ENCODE measurements around the gene KRTAP4-5. TPM values are rescaled to one million over a fixed set of nuclear protein-coding genes. Genes with fewer than 3 reads are reported as not detected.
"Not testable (repeated sequence)": the region's sequence is repeated elsewhere in the genome, so short reads cannot be mapped to it uniquely, and the experiment has no call there.

Gene KRTAP4-5
- total RNA-seq, 2 donors from 2014 or later, result not detected

DNA sequence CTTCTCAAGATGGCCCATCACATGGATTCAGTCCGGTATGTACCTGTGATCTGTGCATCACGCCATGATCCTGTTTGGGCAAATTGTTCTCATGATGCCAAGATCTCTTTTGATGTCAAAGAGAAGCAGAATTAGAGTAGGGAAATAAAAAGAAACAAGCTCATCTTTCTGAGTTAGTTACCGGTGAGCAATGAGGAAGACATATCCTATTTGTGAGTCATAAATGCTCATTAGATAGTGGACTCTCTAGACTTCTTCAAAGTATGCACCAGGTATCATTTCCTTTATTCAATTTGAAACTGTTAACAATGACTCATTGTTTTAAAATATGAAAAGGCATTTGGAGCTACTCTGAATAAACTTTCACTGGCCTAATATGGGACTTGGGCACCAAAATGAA, 17.6 kb downstream of the KRTAP4-5 start:
- Mint-ChIP-seq H3K27ac (no peak overlapping the region), H3K4me1 (peaks cover 5% of the 10 kb centered on the region), H3K36me3 (ENCODE audit: low read depth) (no peaks in the 10 kb centered on the region), H3K9me3 (no peaks in the 10 kb centered on the region), H3K27me3 (no peaks in the 10 kb centered on the region), H3K4me3 (no peak overlapping the region)
- ATAC-seq (replicated peaks), result peak; percentile 66

DNA sequence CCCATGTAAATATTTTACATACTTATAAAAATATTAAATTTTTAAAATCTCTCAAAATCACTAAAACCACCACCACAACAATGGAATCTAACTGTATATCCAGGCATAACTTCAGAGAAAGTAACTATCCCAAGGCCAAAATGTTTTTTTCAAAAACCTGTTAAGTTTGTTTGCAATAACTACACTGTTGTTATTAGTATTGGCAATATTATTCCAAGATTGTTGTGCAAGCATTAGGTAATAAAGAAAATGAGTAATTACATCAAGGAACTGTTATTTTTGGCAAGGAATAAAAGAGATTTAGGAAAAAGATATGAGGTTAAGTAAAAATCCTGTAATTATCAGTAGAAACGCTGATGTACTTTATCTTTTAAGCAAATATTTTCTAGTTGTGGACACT, 22.3 kb downstream of the KRTAP4-5 start:
- no peaks in the 10 kb centered on the region for H3K27me3 Mint-ChIP-seq
- no peak for ATAC-seq (replicated peaks)
- H3K4me3 Mint-ChIP-seq, result no peak overlapping the region
- no peaks in the 10 kb centered on the region for H3K36me3 Mint-ChIP-seq (ENCODE audit: low read depth)
- H3K9me3 Mint-ChIP-seq, result peaks cover under 1% of the 10 kb centered on the region
- H3K27ac Mint-ChIP-seq, result no peak overlapping the region
- peaks cover 22% of the 10 kb centered on the region for H3K4me1 Mint-ChIP-seq

DNA sequence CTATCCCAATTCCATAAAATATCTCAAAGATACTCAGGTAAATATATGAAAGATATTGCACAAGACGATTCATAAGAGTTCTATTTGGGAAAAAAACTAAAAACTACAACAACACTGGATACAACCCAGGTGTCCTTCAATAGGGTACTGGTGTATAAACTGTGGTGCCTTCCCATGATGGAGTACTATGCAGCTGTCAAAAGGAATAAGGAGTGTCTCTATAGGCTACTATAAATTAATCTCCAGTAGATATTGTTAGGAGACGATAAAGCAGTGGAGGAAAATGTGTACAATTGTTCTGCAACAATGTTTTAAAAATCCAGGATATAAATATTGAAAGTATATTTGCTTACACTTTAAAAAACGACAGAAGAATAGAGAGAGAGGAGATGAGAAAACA, 23.2 kb downstream of the KRTAP4-5 start:
- no peak for ATAC-seq (replicated peaks)
- Mint-ChIP-seq H3K27ac (no peak overlapping the region), H3K4me3 (no peak overlapping the region), H3K36me3 (ENCODE audit: low read depth) (no peaks in the 10 kb centered on the region), H3K4me1 (peaks cover 17% of the 10 kb centered on the region), H3K9me3 (peaks cover 3% of the 10 kb centered on the region), H3K27me3 (no peaks in the 10 kb centered on the region)

DNA sequence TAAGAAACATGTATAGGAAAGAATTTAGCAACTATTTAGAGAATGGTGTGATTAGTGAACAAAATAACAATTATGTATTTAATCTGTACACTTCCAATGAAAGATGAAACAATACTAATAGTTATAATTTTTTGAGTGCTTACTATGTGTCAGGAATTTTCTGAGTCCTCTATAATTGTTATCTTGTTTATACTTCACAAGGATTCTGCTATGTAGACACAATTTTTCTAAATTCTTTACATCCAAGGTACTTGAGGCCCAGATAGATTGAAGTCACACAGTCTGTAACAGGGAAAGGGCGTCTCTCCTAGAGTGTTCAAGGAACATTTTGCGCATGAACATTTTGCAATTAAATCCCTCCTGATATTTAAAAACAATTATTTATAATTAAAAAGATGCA, 24.6 kb downstream of the KRTAP4-5 start:
- H3K4me3 Mint-ChIP-seq, result no peak overlapping the region

DNA sequence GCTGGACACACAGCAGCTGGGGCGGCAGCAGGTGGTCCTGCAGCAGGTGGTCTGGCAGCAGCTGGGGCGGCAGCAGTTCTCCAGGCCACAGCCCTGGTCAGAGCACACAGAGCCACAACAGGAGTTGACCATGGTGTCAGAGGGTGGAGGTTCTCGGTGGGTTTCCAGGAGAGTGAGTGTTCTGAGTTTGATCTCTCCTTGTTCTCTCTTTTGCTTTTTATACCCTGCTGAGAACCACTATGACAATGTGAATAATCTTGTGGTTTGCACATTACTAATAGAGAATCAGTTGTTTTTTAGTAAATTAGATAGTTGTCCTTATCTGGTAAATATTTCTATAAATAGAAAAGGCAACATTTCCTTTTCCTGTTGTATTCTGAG, 25.6 kb downstream of the KRTAP4-5 start, which contains the start of gene KRTAP4-12:
Gene KRTAP4-12 (minus strand): TSS at position 192 of the 381 bp plus-strand sequence. CDS start 60 bp downstream, at position 132.
- ATAC-seq (replicated peaks), result peak; percentile 54
- not testable (repeated sequence) for H3K36me3 Mint-ChIP-seq (ENCODE audit: low read depth); H3K9me3 Mint-ChIP-seq; H3K27me3 Mint-ChIP-seq
- Mint-ChIP-seq H3K4me3 (peak within 1 kb of the TSS; percentile 27), H3K4me1 (peaks cover 28% of the 10 kb centered on the region), H3K27ac (peak within 1 kb of the TSS; percentile 21)

More for the DNA sequence above, 24.6 kb downstream of the KRTAP4-5 start:
- Mint-ChIP-seq H3K27ac (no peak overlapping the region), H3K27me3 (no peaks in the 10 kb centered on the region), H3K4me1 (peaks cover 24% of the 10 kb centered on the region), H3K36me3 (ENCODE audit: low read depth) (no peaks in the 10 kb centered on the region), H3K9me3 (peaks cover 3% of the 10 kb centered on the region)
- no peak for ATAC-seq (replicated peaks)

DNA sequence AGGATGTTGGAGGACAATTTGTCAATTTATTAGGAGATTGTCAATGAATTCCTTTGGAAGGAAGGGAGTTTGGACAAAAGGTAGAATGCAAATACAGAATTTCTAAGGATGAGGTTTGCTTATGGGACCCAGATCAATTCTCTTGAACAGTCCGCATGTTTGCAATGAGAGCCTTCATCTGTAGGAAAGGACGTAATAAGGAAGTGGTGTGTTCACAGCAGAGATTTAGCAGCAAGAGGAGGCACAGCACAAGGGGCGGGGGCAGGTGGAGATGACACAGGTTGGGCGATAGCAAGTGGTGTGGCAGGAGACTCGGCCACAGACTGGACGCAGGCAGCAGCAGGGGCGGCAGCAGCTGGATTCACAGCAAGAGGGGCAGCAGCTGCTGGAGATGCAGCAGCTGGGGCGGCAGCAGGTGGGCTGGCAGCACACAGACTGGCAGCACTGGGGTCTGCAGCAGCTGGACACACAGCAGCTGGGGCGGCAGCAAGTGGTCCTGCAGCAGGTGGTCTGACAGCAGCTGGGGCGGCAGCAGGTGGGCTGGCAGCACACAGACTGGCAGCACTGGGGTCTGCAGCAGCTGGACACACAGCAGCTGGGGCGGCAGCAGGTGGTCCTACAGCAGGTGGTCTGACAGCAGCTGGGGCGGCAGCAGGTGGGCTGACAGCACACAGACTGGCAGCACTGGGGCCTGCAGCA, 26.2 kb downstream of the KRTAP4-5 start:
- peak overlapping the region; percentile 3 for H3K27ac Mint-ChIP-seq
- H3K27me3 Mint-ChIP-seq; H3K9me3 Mint-ChIP-seq; ATAC-seq (replicated peaks); H3K36me3 Mint-ChIP-seq (ENCODE audit: low read depth): not testable (repeated sequence)
- H3K4me3 Mint-ChIP-seq, result peak overlapping the region; percentile 27
- peaks cover 28% of the 10 kb centered on the region for H3K4me1 Mint-ChIP-seq

DNA sequence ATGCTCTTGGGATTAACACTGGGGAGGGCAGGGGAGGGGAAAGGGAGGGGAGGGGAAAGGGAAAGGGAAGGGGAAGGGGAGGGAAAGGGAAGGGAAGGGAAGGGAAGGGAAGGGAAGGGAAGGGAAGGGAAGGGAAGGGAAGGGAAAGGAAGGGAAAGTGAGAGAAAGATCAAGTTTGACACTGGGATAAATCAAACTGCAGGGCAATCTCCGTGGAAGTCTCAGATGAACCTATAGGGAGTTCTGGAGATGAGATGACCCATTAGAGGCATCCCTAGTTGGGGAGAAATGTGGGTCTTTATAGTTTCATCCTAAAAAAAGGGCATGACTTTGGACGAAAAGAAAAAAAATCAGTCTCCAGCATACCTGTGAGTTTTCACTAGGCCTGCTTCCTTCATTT, 27.9 kb downstream of the KRTAP4-5 start:
- H3K27ac Mint-ChIP-seq, result no peak overlapping the region
- no peak for ATAC-seq (replicated peaks)
- H3K27me3 Mint-ChIP-seq, result peaks cover 5% of the 10 kb centered on the region
- H3K9me3 Mint-ChIP-seq, result peaks cover 3% of the 10 kb centered on the region
- H3K4me1 Mint-ChIP-seq, result peaks cover 28% of the 10 kb centered on the region
- H3K36me3 Mint-ChIP-seq (ENCODE audit: low read depth), result no peaks in the 10 kb centered on the region
- H3K4me3 Mint-ChIP-seq, result no peak overlapping the region

DNA sequence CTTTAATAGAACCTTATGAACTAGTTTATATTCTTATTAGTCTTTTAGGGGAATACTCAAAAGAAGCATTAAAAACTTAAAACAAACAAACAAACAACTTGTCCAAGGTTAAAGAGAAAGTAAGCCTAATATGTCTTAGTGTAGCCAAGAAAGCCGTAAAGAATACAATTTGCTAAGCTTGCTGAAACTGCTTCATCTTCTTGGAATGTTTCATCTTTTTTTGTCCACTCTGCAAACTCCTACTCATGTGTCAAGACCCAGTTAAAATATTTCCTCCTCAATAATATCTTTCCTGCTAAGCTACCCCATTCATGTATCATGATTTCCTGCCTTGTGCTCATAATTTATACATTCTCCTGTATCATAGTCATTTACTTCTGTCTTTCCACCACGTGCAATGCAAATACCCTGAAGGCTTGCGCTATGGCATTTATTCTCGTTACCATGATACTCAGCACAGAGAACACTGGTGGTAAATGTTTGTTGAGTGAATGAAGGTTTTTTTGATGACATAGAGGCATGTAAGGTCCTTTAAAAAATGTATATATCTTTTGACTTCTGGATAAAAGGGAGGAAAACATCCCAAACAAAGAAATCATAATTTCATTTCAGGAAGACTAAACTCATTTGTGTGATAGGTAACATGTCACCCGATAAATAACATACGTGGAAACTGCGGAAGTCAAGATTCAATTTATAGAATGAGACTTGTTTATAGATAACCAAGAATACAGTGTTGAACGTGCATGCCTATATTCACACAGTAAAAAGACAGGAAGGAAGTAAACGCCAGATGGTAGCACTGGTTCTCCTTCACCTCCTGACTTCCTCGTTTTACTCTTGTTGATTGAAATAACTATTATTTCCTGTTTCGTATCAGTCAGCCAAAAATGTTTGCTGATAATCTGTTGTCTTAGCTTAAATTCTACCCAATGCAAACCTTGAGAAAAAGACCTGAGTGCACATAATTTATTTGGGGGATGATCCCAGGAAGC, 29.6 kb downstream of the KRTAP4-5 start:
- not testable (repeated sequence) for H3K36me3 Mint-ChIP-seq (ENCODE audit: low read depth); H3K27me3 Mint-ChIP-seq

DNA sequence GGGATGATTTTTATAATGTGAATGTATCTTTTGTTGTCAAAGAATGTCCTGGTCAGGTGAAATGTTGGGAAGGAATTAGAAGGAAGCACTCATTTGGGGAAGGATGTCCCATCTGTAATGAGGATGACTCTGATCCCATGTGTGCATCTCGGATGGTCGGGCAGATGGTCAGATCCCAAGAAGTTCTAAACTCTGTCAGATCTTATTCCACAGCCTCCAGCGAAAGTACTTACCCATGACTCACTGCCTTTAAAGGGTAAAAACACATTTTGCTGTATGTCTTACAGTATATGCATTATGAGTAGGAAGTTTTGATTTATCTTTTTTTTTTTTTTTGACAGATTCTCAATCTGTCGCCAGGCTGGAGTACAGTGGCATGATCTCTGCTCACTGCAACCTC, 30.9 kb downstream of the KRTAP4-5 start:
- Mint-ChIP-seq H3K4me1 (peaks cover 19% of the 10 kb centered on the region), H3K36me3 (ENCODE audit: low read depth) (no peaks in the 10 kb centered on the region), H3K27ac (no peak overlapping the region), H3K9me3 (peaks cover 3% of the 10 kb centered on the region), H3K4me3 (no peak overlapping the region), H3K27me3 (peaks cover 8% of the 10 kb centered on the region)
- ATAC-seq (replicated peaks), result no peak

More for the DNA sequence above, 29.6 kb downstream of the KRTAP4-5 start:
- H3K27ac Mint-ChIP-seq, result peak overlapping the region; percentile 83
- peaks cover 24% of the 10 kb centered on the region for H3K4me1 Mint-ChIP-seq
- H3K4me3 Mint-ChIP-seq, result peak overlapping the region; percentile 63
- H3K9me3 Mint-ChIP-seq; ATAC-seq (replicated peaks): not testable (repeated sequence)

DNA sequence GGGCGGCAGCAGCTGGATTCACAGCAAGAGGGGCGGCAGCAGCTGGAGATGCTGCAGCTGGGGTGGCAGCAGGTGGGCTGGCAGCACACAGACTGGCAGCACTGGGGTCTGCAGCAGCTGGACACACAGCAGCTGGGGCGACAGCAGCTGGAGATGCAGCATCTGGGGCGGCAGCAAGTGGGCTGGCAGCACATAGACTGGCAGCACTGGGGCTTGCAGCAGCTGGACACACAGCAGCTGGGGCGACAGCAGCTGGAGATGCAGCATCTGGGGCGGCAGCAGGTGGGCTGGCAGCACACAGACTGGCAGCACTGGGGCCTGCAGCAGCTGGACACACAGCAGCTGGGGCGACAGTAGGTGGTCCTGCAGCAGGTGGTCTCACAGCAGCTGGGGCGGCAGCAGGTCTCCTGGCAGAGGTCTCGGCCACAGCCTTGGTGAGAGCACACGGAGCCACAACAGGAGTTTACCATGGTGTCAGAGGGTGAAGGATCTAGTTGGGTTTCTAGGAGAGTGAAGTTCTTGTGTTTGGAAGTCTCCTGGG, 31.7 kb downstream of the KRTAP4-5 start, which contains the start of gene KRTAP4-11:
Gene KRTAP4-11 (minus strand): TSS at position 528 of the 541 bp plus-strand sequence. CDS start 58 bp downstream, at position 470.
- H3K36me3 Mint-ChIP-seq (ENCODE audit: low read depth); H3K27ac Mint-ChIP-seq; ATAC-seq (replicated peaks); H3K9me3 Mint-ChIP-seq; H3K4me3 Mint-ChIP-seq; H3K27me3 Mint-ChIP-seq: not testable (repeated sequence)
- peaks cover 12% of the 10 kb centered on the region for H3K4me1 Mint-ChIP-seq

DNA sequence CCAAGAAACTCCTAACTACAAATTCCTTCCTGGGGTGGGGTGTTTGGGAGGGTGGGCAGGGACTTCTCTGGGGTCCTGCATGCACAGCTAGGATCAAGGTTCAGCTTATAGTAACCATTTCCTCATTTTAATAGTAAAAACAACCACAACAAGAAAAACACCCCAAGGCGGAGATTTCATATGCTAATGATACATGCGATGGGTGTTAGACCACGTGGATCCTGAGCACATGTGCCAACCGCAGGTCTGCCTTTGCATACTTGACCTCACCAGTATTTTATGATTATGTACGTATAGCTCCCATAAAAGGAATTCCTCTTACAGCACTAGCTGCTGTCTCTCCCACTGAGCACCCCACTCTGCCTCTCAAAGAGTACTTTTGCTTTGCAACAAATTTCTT, 33.3 kb downstream of the KRTAP4-5 start:
- Mint-ChIP-seq H3K36me3 (ENCODE audit: low read depth) (no peaks in the 10 kb centered on the region), H3K27ac (no peak overlapping the region), H3K4me3 (no peak overlapping the region), H3K4me1 (peaks cover 11% of the 10 kb centered on the region), H3K27me3 (peaks cover 8% of the 10 kb centered on the region), H3K9me3 (no peaks in the 10 kb centered on the region)
- no peak for ATAC-seq (replicated peaks)

DNA sequence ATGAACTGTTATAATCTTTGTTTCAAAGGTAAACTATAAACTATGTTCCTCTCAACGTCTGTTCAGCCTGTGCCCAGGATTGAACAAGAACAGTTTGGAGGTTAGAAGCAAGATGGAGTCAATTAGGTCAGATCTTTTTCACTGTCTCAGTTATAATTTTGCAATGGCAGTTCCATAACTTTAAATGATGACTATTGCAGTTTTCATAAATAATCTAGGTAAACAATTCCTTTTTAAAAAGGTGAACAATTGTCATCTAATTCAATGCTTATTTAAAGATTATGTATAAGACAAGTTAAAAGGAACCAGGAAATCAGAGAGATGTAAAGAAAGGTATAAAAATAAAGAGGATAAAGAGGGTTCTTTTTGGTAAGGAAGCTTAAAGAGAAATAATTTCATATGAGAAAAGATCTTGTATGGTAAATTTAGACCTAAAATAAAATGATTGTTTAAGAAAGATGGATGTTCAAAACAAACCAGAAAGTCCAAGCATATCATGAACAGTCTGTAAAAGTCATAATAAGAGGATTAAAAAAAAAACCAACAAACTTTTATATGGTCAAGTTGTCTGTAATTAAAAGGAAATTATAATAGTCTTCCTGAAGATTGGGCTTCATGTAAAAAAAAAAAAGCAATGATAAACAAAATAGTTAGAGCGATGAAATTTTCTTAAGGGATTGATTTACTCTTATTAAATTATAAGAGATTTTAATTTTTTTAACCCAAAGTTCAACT, 38.3 kb downstream of the KRTAP4-5 start:
- no peak overlapping the region for H3K4me3 Mint-ChIP-seq
- no peak overlapping the region for H3K27ac Mint-ChIP-seq
- H3K4me1 Mint-ChIP-seq, result no peaks in the 10 kb centered on the region
- H3K9me3 Mint-ChIP-seq, result no peaks in the 10 kb centered on the region
- no peaks in the 10 kb centered on the region for H3K36me3 Mint-ChIP-seq (ENCODE audit: low read depth)
- H3K27me3 Mint-ChIP-seq, result peaks cover 3% of the 10 kb centered on the region
- ATAC-seq (replicated peaks), result no peak

DNA sequence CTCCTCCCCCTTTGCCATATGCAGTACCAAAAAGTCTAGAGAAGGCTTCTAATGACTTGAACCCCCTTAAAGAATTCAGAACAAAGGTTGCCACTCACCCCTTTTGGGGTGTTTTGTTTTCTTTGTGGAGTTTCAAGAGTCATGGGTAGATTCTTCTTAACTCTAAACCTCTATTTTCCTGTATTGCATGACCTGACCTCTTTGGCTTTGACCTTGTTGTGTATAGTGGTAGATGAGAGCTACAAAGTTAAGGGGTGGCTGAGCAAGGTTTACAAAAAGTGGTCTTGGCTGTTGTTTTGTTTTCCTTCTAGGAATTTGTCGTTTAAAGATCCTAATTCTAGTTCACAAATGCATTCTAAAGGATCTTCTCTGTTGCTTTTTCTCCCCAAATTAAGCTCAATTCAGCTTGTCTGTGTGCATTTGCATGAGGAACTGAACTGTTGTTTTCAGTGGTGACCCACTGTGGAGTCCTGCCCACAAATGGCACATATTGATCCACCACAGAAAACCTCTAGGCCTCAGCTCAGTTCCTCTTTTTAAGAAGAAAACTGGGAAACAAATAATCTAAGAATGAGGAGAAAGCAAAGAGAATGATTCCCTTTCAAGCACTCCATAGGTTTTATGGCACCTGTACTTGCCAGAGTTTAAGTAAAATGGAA, 40.8 kb downstream of the KRTAP4-5 start:
- not testable (repeated sequence) for H3K27me3 Mint-ChIP-seq; H3K9me3 Mint-ChIP-seq; H3K36me3 Mint-ChIP-seq (ENCODE audit: low read depth); H3K4me1 Mint-ChIP-seq; ATAC-seq (replicated peaks); H3K27ac Mint-ChIP-seq
- H3K4me3 Mint-ChIP-seq, result peak overlapping the region; percentile 27

Data from activated T-helper 17 cell treated with anti-CD3 and anti-CD28 coated beads, Interleukin-2, amount 50 U/mL, for 72 hours (primary cell).